ENCODE data around the gene ATRX. TPM values are rescaled to one million over a fixed set of nuclear protein-coding genes. Genes with fewer than 3 reads are reported as not detected.
A peak's percentile ranks its signal among the peaks of the same experiment; 100 is the strongest.
"Not testable (repeated sequence)": the region's sequence is repeated elsewhere in the genome, so short reads cannot be mapped to it uniquely, and the experiment has no call there.

Gene ATRX
- polyA plus RNA-seq, 1 donor: 40.7 TPM

GRCh38 chrX:77505227-77505626 lies 280.8 kb downstream of the ATRX start:
- peaks cover 10% of the 10 kb centered on the region for H3K36me3 ChIP-seq (ENCODE audit: control insufficient read depth, insufficient read depth, low read length)
- H3K4me1 ChIP-seq (ENCODE audit: control insufficient read depth, insufficient read depth, low read length): no peaks in the 10 kb centered on the region
- H3K4me3 ChIP-seq (ENCODE audit: low read length): no peak overlapping the region
- H3K27me3 ChIP-seq (ENCODE audit: control insufficient read depth, insufficient read depth, low read length): no peaks in the 10 kb centered on the region
- H3K27ac ChIP-seq (ENCODE audit: low read length): no peak overlapping the region
- DNase-seq: no peak
- H3K9me3 ChIP-seq (ENCODE audit: control insufficient read depth, low read depth, low read length): no peaks in the 10 kb centered on the region
- 100% methylated on average over 1 of the region's 2 CpGs for WGBS (ENCODE audit: insufficient coverage, low lambda C conversion rate)

GRCh38 chrX:77502951-77503525 lies 283.0 kb downstream of the ATRX start:
- H3K27me3 ChIP-seq (ENCODE audit: control insufficient read depth, insufficient read depth, low read length): no peaks in the 10 kb centered on the region
- H3K27ac ChIP-seq (ENCODE audit: low read length): no peak overlapping the region
- no peak overlapping the region for H3K4me3 ChIP-seq (ENCODE audit: low read length)
- H3K36me3 ChIP-seq (ENCODE audit: control insufficient read depth, insufficient read depth, low read length): peaks cover 3% of the 10 kb centered on the region
- no peaks in the 10 kb centered on the region for H3K9me3 ChIP-seq (ENCODE audit: control insufficient read depth, low read depth, low read length)
- no CpG with 5 or more reads among the region's 2 CpGs for WGBS (ENCODE audit: insufficient coverage, low lambda C conversion rate)
- H3K4me1 ChIP-seq (ENCODE audit: control insufficient read depth, insufficient read depth, low read length): no peaks in the 10 kb centered on the region
- DNase-seq: no peak

DNA sequence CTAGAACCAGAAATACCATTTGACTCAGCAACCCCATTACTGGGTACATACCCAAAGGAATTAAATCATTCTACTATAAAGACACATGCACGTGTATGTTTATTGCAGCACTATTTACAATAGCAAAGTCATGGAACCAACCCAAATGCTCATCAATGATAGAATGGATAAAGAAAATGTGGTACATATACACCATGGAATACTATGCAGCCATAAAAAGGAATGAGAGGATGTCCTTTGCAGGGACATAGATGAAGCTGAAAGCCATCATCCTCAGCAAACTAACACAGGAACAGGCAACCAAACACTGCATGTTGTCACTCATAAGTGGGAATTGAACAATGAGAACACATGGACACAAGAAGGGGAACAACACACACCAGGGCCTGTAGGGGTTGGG lies 285.9 kb downstream of the ATRX start:
- not testable (repeated sequence) for H3K36me3 ChIP-seq (ENCODE audit: control insufficient read depth, insufficient read depth, low read length); DNase-seq; H3K27me3 ChIP-seq (ENCODE audit: control insufficient read depth, insufficient read depth, low read length)

GRCh38 chrX:77493677-77494553 lies 292.1 kb downstream of the ATRX start:
- DNase-seq: peak in 1 of 2 donors; percentile 5
- WGBS (ENCODE audit: insufficient coverage, low lambda C conversion rate): no CpG with 5 or more reads among the region's 20 CpGs
- no peaks in the 10 kb centered on the region for H3K36me3 ChIP-seq (ENCODE audit: control insufficient read depth, insufficient read depth, low read length)

More for the DNA sequence above, 285.9 kb downstream of the ATRX start:
- WGBS (ENCODE audit: insufficient coverage, low lambda C conversion rate): no CpG with 5 or more reads among the region's 1 CpG
- not testable (repeated sequence) for H3K4me1 ChIP-seq (ENCODE audit: control insufficient read depth, insufficient read depth, low read length); H3K9me3 ChIP-seq (ENCODE audit: control insufficient read depth, low read depth, low read length); H3K27ac ChIP-seq (ENCODE audit: low read length); H3K4me3 ChIP-seq (ENCODE audit: low read length)

DNA sequence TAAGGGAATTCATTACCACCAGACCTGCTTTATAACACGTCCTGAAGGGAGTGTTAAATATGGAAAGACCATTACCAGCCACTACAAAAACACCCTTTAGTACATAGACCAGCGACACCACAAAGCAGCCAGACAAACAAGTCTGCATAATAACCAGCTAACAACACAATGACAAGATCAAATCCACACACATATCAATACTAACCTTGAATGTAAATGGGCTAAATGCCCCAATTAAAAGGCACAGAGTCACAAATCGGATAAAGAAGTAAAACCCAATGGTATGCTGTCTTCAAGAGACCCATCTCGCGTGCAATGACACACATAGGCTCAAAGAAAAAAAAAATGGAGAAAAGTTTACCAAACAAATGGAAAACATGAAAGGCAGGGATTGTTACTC lies 302.0 kb downstream of the ATRX start:
- Histone ChIP-seq H3K36me3 (ENCODE audit: control insufficient read depth, insufficient read depth, low read length) (no peaks in the 10 kb centered on the region), H3K4me3 (ENCODE audit: low read length) (no peak overlapping the region), H3K9me3 (ENCODE audit: control insufficient read depth, low read depth, low read length) (no peaks in the 10 kb centered on the region), H3K4me1 (ENCODE audit: control insufficient read depth, insufficient read depth, low read length) (no peaks in the 10 kb centered on the region), H3K27ac (ENCODE audit: low read length) (no peak overlapping the region), H3K27me3 (ENCODE audit: control insufficient read depth, insufficient read depth, low read length) (no peaks in the 10 kb centered on the region)
- DNase-seq: no peak
- no CpG with 5 or more reads among the region's 5 CpGs for WGBS (ENCODE audit: insufficient coverage, low lambda C conversion rate)

More at GRCh38 chrX:77493677-77494553, 292.1 kb downstream of the ATRX start:
- Histone ChIP-seq H3K4me1 (ENCODE audit: control insufficient read depth, insufficient read depth, low read length) (no peaks in the 10 kb centered on the region), H3K27me3 (ENCODE audit: control insufficient read depth, insufficient read depth, low read length) (no peaks in the 10 kb centered on the region), H3K9me3 (ENCODE audit: control insufficient read depth, low read depth, low read length) (no peaks in the 10 kb centered on the region), H3K27ac (ENCODE audit: low read length) (no peak overlapping the region), H3K4me3 (ENCODE audit: low read length) (no peak overlapping the region)

DNA sequence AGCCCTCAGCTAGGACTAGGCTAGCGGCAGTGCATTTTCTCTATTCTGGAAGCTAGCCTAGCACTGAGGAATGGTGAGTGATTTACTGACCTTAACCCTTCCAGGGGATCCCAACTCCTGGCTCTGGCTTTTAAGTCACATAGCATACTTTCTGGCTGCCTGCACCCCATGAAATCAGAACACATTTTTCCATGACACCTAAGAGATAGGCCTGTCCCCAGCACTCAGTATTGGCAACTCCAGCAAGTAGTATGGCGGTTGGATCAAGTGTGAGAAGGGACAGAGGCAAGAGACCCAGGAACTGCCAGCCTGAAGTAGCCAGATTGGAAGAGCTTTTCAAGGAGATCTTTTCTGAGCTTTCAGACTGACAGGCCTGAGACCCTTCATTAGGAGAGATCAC lies 330.6 kb downstream of the ATRX start:
- Histone ChIP-seq H3K36me3 (ENCODE audit: control insufficient read depth, insufficient read depth, low read length) (no peaks in the 10 kb centered on the region), H3K4me3 (ENCODE audit: low read length) (no peak overlapping the region), H3K4me1 (ENCODE audit: control insufficient read depth, insufficient read depth, low read length) (no peaks in the 10 kb centered on the region), H3K27me3 (ENCODE audit: control insufficient read depth, insufficient read depth, low read length) (no peaks in the 10 kb centered on the region), H3K9me3 (ENCODE audit: control insufficient read depth, low read depth, low read length) (no peaks in the 10 kb centered on the region), H3K27ac (ENCODE audit: low read length) (no peak overlapping the region)
- WGBS (ENCODE audit: insufficient coverage, low lambda C conversion rate): no CpG with 5 or more reads among the region's 2 CpGs
- no peak for DNase-seq

Other genes starting within 250 kb of the ATRX start
- gene MAGT1, start 109.2 kb upstream of the ATRX start, polyA plus RNA-seq: 67.8 TPM
- gene COX7B, start 113.3 kb upstream of the ATRX start, polyA plus RNA-seq: 295 TPM
- 10.0 TPM for gene ATP7A, start 124.5 kb upstream of the ATRX start, polyA plus RNA-seq
- not detected for gene PGAM4, start 183.4 kb upstream of the ATRX start, polyA plus RNA-seq

Data from large intestine (tissue), 3 donors.